Measurements from ENCODE around the gene ASTN1.

DNA sequence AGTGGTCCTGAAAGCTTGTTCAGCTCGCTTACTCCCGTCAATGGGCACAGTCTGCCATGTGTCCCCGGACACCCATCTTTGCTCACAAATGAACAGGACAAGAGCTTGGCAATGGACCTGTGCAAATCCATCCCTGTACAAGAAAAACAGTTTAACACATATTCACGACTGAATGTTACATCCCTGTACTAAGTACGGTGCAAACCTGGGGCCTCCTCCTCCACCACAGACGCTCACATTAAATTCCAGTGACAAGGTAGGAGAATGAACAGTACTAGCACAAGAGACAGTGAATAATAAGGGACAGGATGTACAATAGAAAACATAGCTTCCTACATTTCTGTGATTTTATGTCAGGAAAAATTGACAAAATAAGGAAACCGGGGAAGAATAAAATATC lies 187.7 kb downstream of the ASTN1 start:
- TF ChIP-seq TARDBP (IDR thresholded peaks at IDR 0.05), result no peak
- TF ChIP-seq CTBP1 (IDR thresholded peaks at IDR 0.05; ENCODE audit: borderline replicate concordance), result no peak
- TF ChIP-seq NFRKB (IDR thresholded peaks at IDR 0.05), result no peak
- no peak for TF ChIP-seq SP1 (IDR thresholded peaks at IDR 0.05)
- TF ChIP-seq ELF4 (IDR thresholded peaks at IDR 0.05), result no peak
- TF ChIP-seq FOXM1 (IDR thresholded peaks at IDR 0.05; ENCODE audit: borderline replicate concordance), result no peak
- no peak for TF ChIP-seq SUZ12 (IDR thresholded peaks at IDR 0.05)
- TF ChIP-seq, protein P1, sequence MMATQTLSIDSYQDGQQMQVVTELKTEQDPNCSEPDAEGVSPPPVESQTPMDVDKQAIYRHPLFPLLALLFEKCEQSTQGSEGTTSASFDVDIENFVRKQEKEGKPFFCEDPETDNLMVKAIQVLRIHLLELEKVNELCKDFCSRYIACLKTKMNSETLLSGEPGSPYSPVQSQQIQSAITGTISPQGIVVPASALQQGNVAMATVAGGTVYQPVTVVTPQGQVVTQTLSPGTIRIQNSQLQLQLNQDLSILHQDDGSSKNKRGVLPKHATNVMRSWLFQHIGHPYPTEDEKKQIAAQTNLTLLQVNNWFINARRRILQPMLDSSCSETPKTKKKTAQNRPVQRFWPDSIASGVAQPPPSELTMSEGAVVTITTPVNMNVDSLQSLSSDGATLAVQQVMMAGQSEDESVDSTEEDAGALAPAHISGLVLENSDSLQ (IDR thresholded peaks at IDR 0.05), result no peak

Data from HEK293T (cell line).